Neural progenitor cell (in vitro differentiated cells): Measurements from ENCODE around the gene DLG2.

Experiments used
- CTCF ChIP-seq: fragments of 200-600 bp; sonication (generic); IDR thresholded peaks from 2 replicates; pipeline ENCODE4 v1.5.1; 2017; ENCODE audit warnings: antibody characterized with exemption, mild to moderate bottlenecking
- EZH2 ChIP-seq: fragments of 200-600 bp; sonication (generic); IDR thresholded peaks from 2 replicates; pipeline ENCODE4 v1.6.1; 2017; ENCODE audit warnings: antibody characterized with exemption, mild to moderate bottlenecking, moderate library complexity

DNA sequence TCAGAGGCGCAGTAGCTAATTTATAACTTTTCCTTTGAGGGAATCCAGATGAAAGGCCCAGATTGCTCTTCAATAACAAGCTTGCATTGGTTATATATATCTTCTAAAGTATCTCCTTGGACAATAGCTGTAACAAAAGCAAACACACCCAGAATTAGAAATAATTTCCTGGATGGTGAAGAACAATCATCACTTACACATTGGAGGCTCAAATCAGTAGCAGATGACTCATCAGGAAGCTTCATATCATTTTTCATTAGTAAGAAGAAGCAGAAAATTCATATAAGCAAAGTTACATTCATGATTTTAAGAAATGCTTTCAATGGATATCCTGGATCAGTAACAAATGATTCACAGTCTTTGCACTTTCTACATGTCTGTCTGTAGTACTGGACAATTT lies 2167.3 kb downstream of the DLG2 start:
- TF ChIP-seq CTCF, result no peak
- TF ChIP-seq EZH2, result no peak
